IgD-negative memory B cell (primary cell): Measurements from ENCODE around the gene MICAL2. TPM values are rescaled to one million over a fixed set of nuclear protein-coding genes. Genes with fewer than 3 reads are reported as not detected.

ENCODE experiments used
- H3K27ac Mint-ChIP-seq, 3 donors: one replicate each; pipeline ENCODE4 v1.8.0; 2020 to 2022; ENCODE audit warnings: mild to moderate bottlenecking in 3 of 3, mixed read lengths in 3 of 3, moderate library complexity in 1 of 3
- H3K27me3 Mint-ChIP-seq: one replicate; pipeline ENCODE4 v1.8.0; 2021; ENCODE audit warnings: mixed read lengths
- H3K36me3 Mint-ChIP-seq: one replicate; pipeline ENCODE4 v1.8.0; 2020; ENCODE audit warnings: mild to moderate bottlenecking, mixed read lengths
- H3K4me1 Mint-ChIP-seq, 3 donors: one replicate each; pipeline ENCODE4 v1.8.0; 2020 to 2022; ENCODE audit warnings: mixed read lengths in 3 of 3, mild to moderate bottlenecking in 1 of 3
- H3K4me3 Mint-ChIP-seq, 4 donors: one replicate each; pipeline ENCODE4 v1.8.0; 2020 to 2022; ENCODE audit warnings: mild to moderate bottlenecking in 4 of 4, mixed read lengths in 4 of 4, moderate library complexity in 3 of 4
- H3K9me3 Mint-ChIP-seq, 3 donors: one replicate each; pipeline ENCODE4 v1.8.0; 2020 to 2021; ENCODE audit warnings: mixed read lengths in 3 of 3, mild to moderate bottlenecking in 1 of 3
- polyA plus RNA-seq: library from polyadenylated mRNA; unstranded; fragments of 300-500 nt; fragmentation: Illumina TruSeq; gene quantifications from one replicate; pipeline ENCODE4 v1.2.3, GENCODE V29; 2021

Gene MICAL2
- polyA plus RNA-seq, 1 donor from 2014 or later: 0.84 TPM

GRCh38 chr11:12286606-12287005 lies 176.2 kb downstream of the MICAL2 start:
- no peak overlapping the region for H3K4me3 Mint-ChIP-seq
- H3K27ac Mint-ChIP-seq: peak overlapping the region in 1 of 3 donors; percentile 43
- H3K27me3 Mint-ChIP-seq: peaks cover 7% of the 10 kb centered on the region
- peaks cover 0 to 6% (median 3%) of the 10 kb centered on the region in 3 donors for H3K4me1 Mint-ChIP-seq
- H3K9me3 Mint-ChIP-seq: no peaks in the 10 kb centered on the region
- peaks cover 3% of the 10 kb centered on the region for H3K36me3 Mint-ChIP-seq

DNA sequence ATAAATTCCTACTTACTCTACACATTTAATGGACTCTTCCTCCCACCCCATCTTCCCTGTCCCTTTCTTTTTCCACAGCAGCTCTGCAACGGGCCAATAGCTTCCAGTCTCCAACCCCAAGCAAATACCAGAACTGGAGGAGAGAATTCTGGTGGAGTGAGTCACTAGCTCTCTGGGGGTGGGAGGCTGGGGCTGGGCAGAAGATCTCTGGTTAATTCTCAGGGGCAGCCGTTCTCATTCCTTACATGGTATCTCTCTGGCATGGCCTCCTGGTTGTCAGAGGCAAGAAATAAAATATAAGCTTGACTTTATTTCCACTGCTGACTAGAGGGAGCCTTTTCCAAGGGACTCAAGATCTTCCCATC lies 176.6 kb downstream of the MICAL2 start:
- peaks cover 0 to 6% (median 3%) of the 10 kb centered on the region in 3 donors for H3K4me1 Mint-ChIP-seq
- H3K36me3 Mint-ChIP-seq: peaks cover 3% of the 10 kb centered on the region
- no peak overlapping the region for H3K27ac Mint-ChIP-seq
- no peak overlapping the region for H3K4me3 Mint-ChIP-seq
- H3K27me3 Mint-ChIP-seq: peaks cover 7% of the 10 kb centered on the region
- H3K9me3 Mint-ChIP-seq: no peaks in the 10 kb centered on the region

DNA sequence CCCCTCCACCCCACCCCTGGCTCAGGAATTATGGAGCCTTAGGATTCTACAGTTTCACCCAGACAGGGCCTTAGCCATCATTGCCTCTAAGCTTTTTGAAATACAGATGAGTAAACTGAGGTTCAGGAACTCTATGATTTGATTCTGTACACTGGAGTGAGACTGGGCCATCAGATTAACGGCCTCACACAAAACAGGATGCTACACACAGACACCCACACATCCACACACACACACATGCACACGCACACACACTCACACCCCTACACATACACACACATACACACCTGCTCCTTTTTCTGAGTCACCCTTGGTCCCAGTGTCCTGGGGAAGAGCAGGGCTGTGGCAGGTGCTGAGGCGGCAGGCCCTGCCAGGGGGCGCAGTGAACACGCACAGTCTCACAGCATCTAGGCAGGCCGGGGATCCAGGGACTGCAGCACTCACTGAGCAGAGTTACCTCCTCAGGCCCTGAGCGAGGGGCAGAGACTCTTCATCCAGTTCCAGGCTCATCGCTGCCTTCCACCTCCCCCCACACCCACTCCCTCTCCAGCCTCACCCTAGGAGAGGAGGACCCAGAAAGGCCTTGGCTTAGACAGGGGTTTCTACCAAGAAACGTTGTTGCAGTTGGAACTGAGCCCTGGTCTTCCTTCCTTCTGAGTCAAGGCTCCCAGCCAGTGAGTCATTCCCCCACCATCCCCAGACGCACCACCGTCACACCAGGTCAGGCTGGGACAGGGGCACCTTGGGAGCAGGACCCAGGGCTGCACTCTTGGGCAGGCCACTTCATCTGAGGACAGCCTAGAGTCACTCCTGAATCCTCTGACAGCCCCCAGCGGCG lies 177.2 kb downstream of the MICAL2 start:
- H3K4me1 Mint-ChIP-seq: peaks cover 0 to 6% (median 3%) of the 10 kb centered on the region in 3 donors
- H3K4me3 Mint-ChIP-seq: no peak overlapping the region
- peaks cover 8% of the 10 kb centered on the region for H3K27me3 Mint-ChIP-seq
- H3K9me3 Mint-ChIP-seq: no peaks in the 10 kb centered on the region
- H3K27ac Mint-ChIP-seq: no peak overlapping the region
- H3K36me3 Mint-ChIP-seq: peaks cover 3% of the 10 kb centered on the region

- peaks cover 8% of the 10 kb centered on the region for H3K27me3 Mint-ChIP-seq
- H3K4me1 Mint-ChIP-seq: peaks cover 0 to 6% (median 3%) of the 10 kb centered on the region in 3 donors
- no peak overlapping the region for H3K27ac Mint-ChIP-seq
- peak overlapping the region in 2 of 4 donors; percentile 22 to 47 for H3K4me3 Mint-ChIP-seq
- peaks cover 3% of the 10 kb centered on the region for H3K36me3 Mint-ChIP-seq
- no peaks in the 10 kb centered on the region for H3K9me3 Mint-ChIP-seq
Observed at GRCh38 chr11:12288212-12288930, 178.0 kb downstream of the MICAL2 start.

- H3K36me3 Mint-ChIP-seq: peaks cover 3% of the 10 kb centered on the region
- H3K4me1 Mint-ChIP-seq: peaks cover 0 to 6% (median 3%) of the 10 kb centered on the region in 3 donors
- no peaks in the 10 kb centered on the region for H3K9me3 Mint-ChIP-seq
- H3K4me3 Mint-ChIP-seq: no peak overlapping the region
- H3K27me3 Mint-ChIP-seq: peaks cover 8% of the 10 kb centered on the region
- no peak overlapping the region for H3K27ac Mint-ChIP-seq
Observed at GRCh38 chr11:12288931-12289666, 178.7 kb downstream of the MICAL2 start.

DNA sequence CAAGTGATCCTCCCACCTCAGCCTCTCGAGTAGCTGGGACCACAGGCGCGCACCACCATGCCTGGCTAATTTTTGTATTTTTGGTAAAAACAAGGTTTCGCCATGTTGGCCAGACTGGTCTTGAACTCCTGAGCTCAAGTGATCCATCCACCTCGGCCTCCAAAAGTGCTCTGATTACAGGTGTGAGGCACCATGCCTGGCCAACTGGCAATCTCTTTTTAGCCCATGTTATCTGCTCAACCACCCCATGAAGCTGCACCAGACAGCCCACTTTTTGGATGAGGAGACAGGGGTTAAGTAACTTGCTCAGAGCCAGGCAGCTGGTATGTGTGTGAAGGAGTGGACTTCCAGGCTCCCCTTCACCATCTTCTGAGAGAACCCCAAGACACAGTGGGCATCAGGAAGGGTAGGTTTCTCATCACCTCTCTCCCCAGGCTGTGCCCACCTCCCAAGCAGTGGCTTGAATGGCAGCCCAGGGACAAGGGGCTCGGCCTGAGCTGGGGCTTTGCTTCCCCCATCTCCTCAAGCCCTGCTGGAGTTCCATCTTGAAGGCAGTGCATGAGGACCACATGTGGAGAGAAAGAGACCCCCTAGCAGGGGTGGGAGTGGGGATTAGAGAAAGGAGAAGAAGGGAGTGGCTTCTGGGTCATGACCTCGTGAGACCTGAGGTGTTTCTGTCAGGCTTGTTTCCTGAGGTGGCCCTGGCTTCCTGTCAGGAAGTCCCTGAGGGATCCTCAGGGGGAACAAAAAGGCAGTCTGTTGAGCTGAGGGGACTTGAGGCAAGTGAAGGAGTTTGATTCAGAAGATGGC lies 179.5 kb downstream of the MICAL2 start:
- Mint-ChIP-seq H3K27ac (peak overlapping the region in 1 of 3 donors; percentile 37), H3K4me3 (peak overlapping the region in 2 of 4 donors; percentile 69 to 70), H3K9me3 (no peaks in the 10 kb centered on the region), H3K4me1 (peaks cover 0 to 6% (median 3%) of the 10 kb centered on the region in 3 donors), H3K27me3 (peaks cover 8% of the 10 kb centered on the region), H3K36me3 (peaks cover 3% of the 10 kb centered on the region)

GRCh38 chr11:12290477-12290922 lies 180.1 kb downstream of the MICAL2 start:
- Mint-ChIP-seq H3K27ac (peak overlapping the region in 1 of 3 donors; percentile 37), H3K4me1 (peaks cover 0 to 6% (median 3%) of the 10 kb centered on the region in 3 donors), H3K9me3 (no peaks in the 10 kb centered on the region), H3K4me3 (peak overlapping the region in 2 of 4 donors; percentile 69 to 70), H3K36me3 (peaks cover 3% of the 10 kb centered on the region), H3K27me3 (peaks cover 8% of the 10 kb centered on the region)

DNA sequence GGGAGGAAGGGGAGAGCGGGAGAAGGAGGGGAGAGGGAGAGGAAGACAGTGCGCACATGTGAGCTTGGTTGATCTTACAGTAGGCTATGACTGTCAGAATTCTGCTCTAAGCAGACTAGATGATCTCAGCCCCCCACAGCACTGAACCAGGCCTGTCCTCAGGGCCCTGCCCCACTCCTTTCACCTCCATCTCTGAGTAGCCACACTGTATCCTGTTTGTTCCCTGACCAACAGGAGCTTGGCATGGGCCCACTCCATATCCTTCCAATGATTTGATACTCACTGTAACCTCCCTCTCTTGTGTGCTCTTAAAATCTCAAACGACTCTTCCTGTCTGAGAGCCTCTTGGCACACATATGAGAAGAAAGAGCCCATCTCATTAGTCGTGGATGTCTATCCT lies 180.9 kb downstream of the MICAL2 start:
- H3K36me3 Mint-ChIP-seq: peaks cover 3% of the 10 kb centered on the region

GRCh38 chr11:12291766-12292165 lies 181.4 kb downstream of the MICAL2 start:
- Mint-ChIP-seq H3K4me1 (peaks cover 0 to 6% (median 3%) of the 10 kb centered on the region in 3 donors), H3K36me3 (peaks cover 4% of the 10 kb centered on the region), H3K27me3 (peaks cover 8% of the 10 kb centered on the region), H3K9me3 (no peaks in the 10 kb centered on the region), H3K4me3 (no peak overlapping the region), H3K27ac (no peak overlapping the region)

More for the DNA sequence above, 180.9 kb downstream of the MICAL2 start:
- Mint-ChIP-seq H3K4me3 (no peak overlapping the region), H3K27ac (no peak overlapping the region), H3K4me1 (peaks cover 0 to 6% (median 3%) of the 10 kb centered on the region in 3 donors), H3K9me3 (no peaks in the 10 kb centered on the region), H3K27me3 (peaks cover 8% of the 10 kb centered on the region)

GRCh38 chr11:12292766-12293165 lies 182.4 kb downstream of the MICAL2 start:
- Mint-ChIP-seq H3K27me3 (peaks cover 8% of the 10 kb centered on the region), H3K27ac (no peak overlapping the region), H3K4me1 (peaks cover 0 to 6% (median 3%) of the 10 kb centered on the region in 3 donors), H3K9me3 (peaks cover 0 to 2% (median 0%) of the 10 kb centered on the region in 3 donors), H3K36me3 (peaks cover 5% of the 10 kb centered on the region), H3K4me3 (no peak overlapping the region)

DNA sequence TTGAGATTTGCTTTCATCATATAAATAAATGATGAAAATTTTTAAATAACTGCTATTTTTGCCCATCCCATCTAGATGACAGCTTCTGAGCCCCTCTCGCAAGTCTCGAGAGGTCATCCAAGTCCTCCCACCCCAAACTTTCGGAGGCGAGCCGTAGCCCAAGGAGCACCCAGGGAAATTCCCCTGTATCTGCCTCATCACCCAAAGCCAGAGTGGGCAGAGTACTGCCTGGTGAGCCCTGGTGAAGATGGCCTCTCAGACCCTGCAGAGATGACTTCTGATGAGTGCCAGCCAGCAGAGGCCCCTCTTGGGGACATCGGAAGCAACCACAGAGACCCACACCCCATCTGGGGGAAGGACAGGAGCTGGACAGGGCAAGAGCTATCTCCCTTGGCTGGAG lies 183.1 kb downstream of the MICAL2 start:
- Mint-ChIP-seq H3K27ac (no peak overlapping the region), H3K4me3 (no peak overlapping the region), H3K36me3 (peaks cover 5% of the 10 kb centered on the region), H3K4me1 (peaks cover 0 to 6% (median 3%) of the 10 kb centered on the region in 3 donors), H3K9me3 (peaks cover 0 to 9% (median 0%) of the 10 kb centered on the region in 3 donors), H3K27me3 (peaks cover 8% of the 10 kb centered on the region)

DNA sequence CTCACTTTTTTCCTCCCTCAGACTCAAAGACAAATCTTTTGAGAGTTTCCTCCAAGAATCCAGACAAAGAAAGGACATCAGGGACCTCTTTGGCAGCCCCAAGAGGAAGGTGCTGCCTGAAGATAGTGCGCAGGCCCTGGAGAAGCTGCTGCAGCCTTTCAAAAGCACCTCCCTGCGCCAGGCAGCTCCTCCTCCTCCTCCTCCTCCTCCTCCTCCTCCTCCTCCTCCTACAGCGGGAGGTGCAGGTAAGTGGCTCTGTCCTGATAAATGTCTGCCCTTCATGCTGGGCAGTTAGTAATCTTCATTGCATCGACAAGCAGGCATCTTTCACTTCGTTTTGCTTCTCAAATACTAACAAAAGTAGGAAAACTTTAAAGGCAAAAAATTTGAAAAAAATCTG lies 184.2 kb downstream of the MICAL2 start:
- Mint-ChIP-seq H3K27ac (no peak overlapping the region), H3K4me3 (no peak overlapping the region), H3K9me3 (peaks cover 2 to 17% (median 4%) of the 10 kb centered on the region in 3 donors), H3K36me3 (peaks cover 5% of the 10 kb centered on the region), H3K4me1 (peaks cover 0 to 6% (median 3%) of the 10 kb centered on the region in 3 donors), H3K27me3 (peaks cover 4% of the 10 kb centered on the region)

DNA sequence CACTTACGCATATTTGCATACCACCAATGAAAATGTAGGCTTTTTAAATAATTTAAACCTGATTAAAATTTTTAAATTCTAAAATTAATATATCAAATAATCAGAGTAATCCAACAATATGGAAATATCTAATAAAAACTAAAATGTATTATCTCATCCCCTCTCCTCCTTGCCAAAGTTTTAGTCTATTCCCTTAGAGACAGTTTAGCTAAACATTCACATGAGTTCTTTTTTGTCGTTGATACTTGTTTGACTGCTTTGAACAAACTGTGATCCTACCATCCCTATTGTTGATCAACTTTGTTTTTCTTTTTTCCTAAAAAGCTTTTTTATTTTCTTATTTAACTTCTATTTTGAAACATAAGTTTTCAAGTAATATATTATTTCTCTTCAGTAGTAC lies 185.6 kb downstream of the MICAL2 start:
- no peak overlapping the region for H3K27ac Mint-ChIP-seq
- peaks cover 2% of the 10 kb centered on the region for H3K27me3 Mint-ChIP-seq
- peaks cover 2 to 17% (median 4%) of the 10 kb centered on the region in 3 donors for H3K9me3 Mint-ChIP-seq
- H3K4me3 Mint-ChIP-seq: no peak overlapping the region
- H3K4me1 Mint-ChIP-seq: peaks cover 0 to 1% (median 0%) of the 10 kb centered on the region in 3 donors
- H3K36me3 Mint-ChIP-seq: peaks cover 2% of the 10 kb centered on the region

DNA sequence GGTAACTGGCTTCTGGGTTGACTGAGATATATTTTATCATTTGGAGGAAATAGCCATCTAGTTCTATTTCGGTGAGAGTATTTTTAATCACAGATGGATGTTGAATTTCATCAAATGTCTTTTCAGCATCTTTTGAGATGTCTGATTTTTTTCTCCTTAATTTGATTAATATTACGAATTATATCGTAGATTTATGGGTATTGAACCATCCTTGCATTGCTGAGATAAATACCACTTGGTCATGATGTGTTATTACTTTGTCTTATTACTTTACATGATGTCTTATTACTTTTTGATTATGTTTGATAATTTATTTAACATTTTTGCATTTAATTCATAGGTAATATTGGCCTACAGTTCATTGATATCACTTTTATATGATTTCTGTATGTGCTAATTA lies 188.2 kb downstream of the MICAL2 start:
- Mint-ChIP-seq H3K27me3 (no peaks in the 10 kb centered on the region), H3K4me1 (no peaks in the 10 kb centered on the region), H3K9me3 (peaks cover 4 to 17% (median 5%) of the 10 kb centered on the region in 3 donors), H3K36me3 (peaks cover 2% of the 10 kb centered on the region), H3K27ac (no peak overlapping the region), H3K4me3 (no peak overlapping the region)
